Measurements from ENCODE around the gene AKNAD1. TPM values are rescaled to one million over a fixed set of nuclear protein-coding genes. Genes with fewer than 3 reads are reported as not detected.

Gene AKNAD1
- polyA plus RNA-seq, 1 of the 3 experiments (the other 2 are of a cell fraction): 0.71 TPM

DNA sequence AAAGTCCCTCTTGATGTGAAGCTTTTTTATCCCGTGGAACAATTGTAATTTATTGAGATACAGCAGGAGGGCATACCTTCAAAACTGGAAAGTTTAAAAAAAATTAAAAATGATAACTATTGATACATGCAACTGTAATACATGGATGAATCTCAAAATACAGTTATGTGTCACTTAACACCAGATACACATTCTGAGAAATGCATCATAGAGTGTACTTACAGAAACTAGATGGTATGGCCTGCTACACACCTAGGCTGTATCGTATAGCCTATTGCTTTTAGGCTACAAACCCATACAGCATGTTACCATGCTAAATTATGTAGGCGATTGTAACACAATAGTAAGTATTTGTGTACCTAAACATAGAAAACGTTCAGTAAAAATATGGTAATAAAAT is 7.1 kb upstream of the AKNAD1 start:
- Histone ChIP-seq H3K4me2 (no peak overlapping the region), H3F3A (replicated peaks; ENCODE audit: insufficient read depth) (no peaks in the 10 kb centered on the region), H3K27me3 (ENCODE audit: insufficient read depth) (no peaks in the 10 kb centered on the region), H3K27ac (ENCODE audit: low read depth in 2 of 2, low read length in 1 of 2) (no peak overlapping the region), H3K9ac (no peak overlapping the region), H3K4me1 (ENCODE audit: control insufficient read depth in 1 of 2, insufficient read depth in 2 of 2, low read depth in 1 of 2, low read length in 1 of 2) (peaks cover 0 to 4% of the 10 kb centered on the region in 2 experiments; a peak in 1 of 4 replicates), H3K9me3 (no peaks in the 10 kb centered on the region), H3K4me3 (ENCODE audit: low read depth in 2 of 2, low read length in 1 of 2) (no peak overlapping the region), H4K20me1 (ENCODE audit: insufficient read depth) (no peaks in the 10 kb centered on the region), H3K79me2 (ENCODE audit: insufficient read depth) (no peaks in the 10 kb centered on the region), H3K9me2 (no peaks in the 10 kb centered on the region), H2AFZ (ENCODE audit: low read depth) (no peak overlapping the region), H3K36me3 (replicated peaks in 1 of 2; ENCODE audit: control insufficient read depth in 1 of 2, insufficient read depth in 2 of 2, low read length in 1 of 2) (no peaks in the 10 kb centered on the region)
- ChIA-PET POLR2A (no interaction called here), CTCF (interaction anchor here (1.5 kb wide), 1 partner anchor 10 kb away, joined by 4 read pairs; no protein-coding TSS in a partner anchor)
- 84% methylated on average over 4 of the region's 4 CpGs for WGBS (ENCODE audit: low lambda C conversion rate)
- TF ChIP-seq USF1 (IDR thresholded peaks at IDR 0.05; ENCODE audit: borderline replicate concordance, low read depth) (no peak), TCF12 (IDR thresholded peaks at IDR 0.05) (no peak), CTCF (IDR thresholded peaks at IDR 0.05) (no peak), ELF1 (IDR thresholded peaks at IDR 0.05) (no peak), EP300 (IDR thresholded peaks at IDR 0.05; ENCODE audit: borderline replicate concordance in 1 of 2, low read depth in 1 of 2, low read length in 1 of 2) (no peak), SIN3A (IDR thresholded peaks at IDR 0.05; ENCODE audit: borderline replicate concordance, low read depth, low read length) (no peak), YY1 (IDR thresholded peaks at IDR 0.05; ENCODE audit: low read depth) (no peak), NFIC (IDR thresholded peaks at IDR 0.05; ENCODE audit: borderline replicate concordance) (no peak), NRF1 (IDR thresholded peaks at IDR 0.05; ENCODE audit: low read depth, low read length) (no peak), SMC3 (IDR thresholded peaks at IDR 0.05; ENCODE audit: low read depth, low read length) (no peak), FOXJ3 (CRISPR knock-in tag; IDR thresholded peaks at IDR 0.05) (no peak), TEAD4 (IDR thresholded peaks at IDR 0.05; ENCODE audit: borderline replicate concordance, insufficient read depth) (no peak), RAD21 (IDR thresholded peaks at IDR 0.05; ENCODE audit: low read length) (no peak), POLR2AphosphoS5 (IDR thresholded peaks at IDR 0.05; ENCODE audit: low read depth, low read length) (no peak), TAF1 (IDR thresholded peaks at IDR 0.05; ENCODE audit: borderline replicate concordance, low read depth, low read length) (no peak)
- TF ChIP-seq, protein P1, sequence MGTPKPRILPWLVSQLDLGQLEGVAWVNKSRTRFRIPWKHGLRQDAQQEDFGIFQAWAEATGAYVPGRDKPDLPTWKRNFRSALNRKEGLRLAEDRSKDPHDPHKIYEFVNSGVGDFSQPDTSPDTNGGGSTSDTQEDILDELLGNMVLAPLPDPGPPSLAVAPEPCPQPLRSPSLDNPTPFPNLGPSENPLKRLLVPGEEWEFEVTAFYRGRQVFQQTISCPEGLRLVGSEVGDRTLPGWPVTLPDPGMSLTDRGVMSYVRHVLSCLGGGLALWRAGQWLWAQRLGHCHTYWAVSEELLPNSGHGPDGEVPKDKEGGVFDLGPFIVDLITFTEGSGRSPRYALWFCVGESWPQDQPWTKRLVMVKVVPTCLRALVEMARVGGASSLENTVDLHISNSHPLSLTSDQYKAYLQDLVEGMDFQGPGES (IDR thresholded peaks at IDR 0.05; ENCODE audit: low read depth, low read length): no peak
- no peak for DNase-seq
